Fibroblast of lung (primary cell): ENCODE results near the gene ANKRD40CL.

Source experiments
- CTCF ChIP-seq, 2 donors: IDR thresholded peaks in 1 of 2; conservative IDR thresholded peaks in 1 of 2; 1 replicate in 1 of 2; 2 replicates in 1 of 2; pipeline ENCODE4 v1.5.1; 2011 to 2012; ENCODE audit warnings: low read length in 2 of 2, control low read depth in 1 of 2, inconsistent platforms in 1 of 2, low read depth in 1 of 2, mild to moderate bottlenecking in 1 of 2
- EZH2 ChIP-seq: IDR thresholded peaks from 2 replicates; pipeline ENCODE4 v1.5.1; 2012; ENCODE audit warnings: low read length, control low read depth, mild to moderate bottlenecking; ENCODE audit errors: missing control alignments

GRCh38 chr17:50763716-50764475 is 3.4 kb downstream of the ANKRD40CL start:
- TF ChIP-seq CTCF (conservative IDR thresholded peaks at IDR 0.05 in 1 of 2, IDR thresholded peaks at IDR 0.05 in 1 of 2; ENCODE audit: low read depth in 1 of 2, low read length in 2 of 2) (no peak), EZH2 (no peak)
